CD4-positive, alpha-beta T cell treated with Interleukin-4 for 1 hour (primary cell): ENCODE measurements around the gene AUP1.
A peak's percentile ranks its signal among the peaks of the same experiment; 100 is the strongest.

Source experiments
- DNase-seq, 2 donors: peaks; one replicate each; pipeline ENCODE4 v3.0.0-alpha.2; 2020 to 2022

The AUP1 gene

GRCh38 chr2:74512744-74513604 lies 16.5 kb downstream of the AUP1 start:
- DNase-seq = no peak

DNA sequence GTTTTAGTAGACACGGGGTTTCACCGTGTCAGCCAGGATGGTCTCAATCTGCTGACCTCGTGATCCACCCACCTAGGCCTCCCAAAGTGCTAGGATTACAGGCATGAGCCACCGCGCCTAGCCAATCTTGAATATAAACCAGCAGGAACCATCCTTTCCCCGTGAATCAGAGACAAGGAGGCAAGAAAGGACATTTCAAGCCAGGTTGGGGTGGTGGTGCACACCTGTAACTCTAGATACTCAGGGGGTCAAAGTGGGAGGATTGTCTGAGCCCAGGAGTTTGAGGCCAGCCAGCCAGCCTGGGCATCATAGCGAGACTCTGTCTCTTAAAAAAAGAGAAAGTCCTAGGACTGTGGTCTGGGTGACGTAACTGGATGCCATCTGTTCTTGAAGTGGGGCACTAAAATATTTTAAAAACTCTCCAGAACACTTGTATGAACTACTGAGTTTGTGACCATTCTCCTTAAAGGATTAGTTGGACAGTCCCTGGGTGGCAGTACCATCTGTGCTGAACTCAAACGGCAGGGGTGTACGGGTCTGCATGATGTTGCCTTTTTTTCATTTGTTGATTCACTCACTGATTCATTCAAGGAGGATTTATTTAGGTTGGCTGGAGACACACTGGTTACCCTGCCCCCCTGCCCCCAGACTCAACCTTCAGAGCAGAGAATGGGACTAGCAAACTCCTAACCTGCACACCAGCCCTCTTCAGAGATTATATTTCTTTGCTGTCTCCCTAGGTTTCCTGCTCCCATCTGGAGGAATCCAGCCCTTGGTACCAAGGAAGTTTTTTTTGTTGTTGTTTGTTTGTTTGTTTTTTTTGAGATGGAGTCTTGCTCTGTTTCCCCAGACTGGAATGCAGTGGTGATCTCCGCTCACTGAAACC lies 18.2 kb downstream of the AUP1 start:
- no peak for DNase-seq

- DNase-seq = no peak
Observed at GRCh38 chr2:74510272-74510671, 19.2 kb downstream of the AUP1 start.

DNA sequence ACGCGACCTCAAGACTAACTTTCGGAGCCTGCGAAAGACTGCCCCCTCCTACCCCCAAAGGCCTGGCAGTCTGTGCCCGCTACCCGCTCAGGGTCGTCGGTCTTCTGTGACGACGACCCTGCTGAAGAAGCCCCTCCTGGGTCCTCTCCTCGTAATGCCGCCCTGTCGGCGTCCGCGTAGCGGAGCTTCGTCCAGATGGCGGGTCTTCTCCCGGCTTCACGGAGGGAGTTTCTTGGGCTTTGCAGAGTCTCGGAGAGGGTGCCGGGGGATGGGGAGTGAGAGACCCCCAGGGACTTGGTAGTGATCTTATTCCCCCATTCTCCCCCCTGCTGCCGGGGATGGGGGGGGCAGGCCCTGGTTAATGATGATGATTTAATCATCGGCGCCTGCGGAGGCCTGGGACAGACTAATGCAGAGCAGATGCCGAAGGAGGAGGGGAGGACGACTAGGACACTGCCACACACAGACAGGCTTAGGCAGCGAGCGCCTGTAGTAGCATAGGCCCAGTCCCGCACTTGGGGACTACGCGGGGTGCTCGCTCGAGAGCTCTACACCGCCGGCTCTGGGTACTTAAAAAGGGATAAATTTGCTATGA lies 21.5 kb downstream of the AUP1 start:
- peak in 1 of 2 donors; percentile 18 for DNase-seq

- peak; percentile 98 to 99 for DNase-seq
Observed at GRCh38 chr2:74507145-74507925, 22.2 kb downstream of the AUP1 start, which contains the start of gene PCGF1. Gene PCGF1 (minus strand): TSS chr2:74507695. CDS start chr2:74507668, 27 bp downstream.

DNA sequence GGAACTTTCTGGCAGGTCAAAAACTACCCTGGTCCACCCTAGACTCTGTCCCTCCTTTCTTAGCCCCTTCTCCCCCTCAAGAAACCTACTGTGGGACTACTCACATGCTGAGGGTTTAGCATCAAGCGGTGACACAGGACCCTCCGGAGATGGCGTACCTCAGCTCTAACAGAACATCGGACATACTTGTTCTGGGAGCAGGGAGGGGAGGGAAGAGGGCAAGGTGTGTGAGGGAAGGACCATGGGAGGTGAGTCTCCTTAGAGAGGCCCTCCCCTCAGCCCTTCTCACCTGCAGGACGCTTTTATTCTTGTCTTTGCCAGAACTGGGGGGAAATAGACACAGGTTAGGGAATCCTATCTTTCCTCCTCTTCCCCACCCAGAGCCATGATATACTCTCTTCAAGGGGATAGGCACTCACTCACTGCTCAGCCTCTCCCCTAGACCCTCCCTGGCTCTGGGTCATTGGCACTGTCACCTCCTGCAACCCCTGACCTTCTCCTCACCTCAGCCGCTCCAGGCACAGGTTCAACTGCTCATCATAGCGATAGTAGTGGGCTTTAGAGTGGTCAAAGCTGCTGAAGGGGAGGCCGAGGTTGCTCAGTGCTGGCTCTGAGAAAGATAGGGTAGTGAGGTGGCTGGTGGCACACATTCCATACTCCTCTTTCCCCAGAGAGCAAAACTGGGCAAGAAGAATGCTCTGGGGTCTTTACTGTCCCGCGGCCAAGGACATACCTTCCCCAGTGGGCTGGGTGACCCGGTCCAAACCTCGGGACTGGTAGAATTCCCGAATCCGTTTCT lies 23.9 kb downstream of the AUP1 start:
- no peak for DNase-seq

DNA sequence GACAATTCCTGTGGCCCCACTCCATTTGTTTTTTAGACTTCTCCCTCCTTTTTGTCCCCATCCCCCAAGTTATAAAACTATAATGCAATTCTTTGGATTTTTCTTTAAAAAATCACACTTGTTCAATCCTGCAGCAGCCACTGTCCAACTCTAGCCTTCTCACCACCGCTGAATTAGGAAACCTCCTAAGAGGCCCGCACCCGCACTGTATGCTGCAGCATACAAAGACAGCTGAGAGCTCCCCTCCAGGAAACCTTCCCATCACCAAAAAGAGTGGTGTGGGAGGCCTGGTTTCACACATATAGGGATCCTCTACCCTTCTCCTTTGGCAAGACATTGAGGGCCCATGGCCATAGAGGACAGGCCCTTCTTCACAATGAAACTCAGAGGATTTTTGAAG lies 24.9 kb downstream of the AUP1 start:
- no peak for DNase-seq

DNA sequence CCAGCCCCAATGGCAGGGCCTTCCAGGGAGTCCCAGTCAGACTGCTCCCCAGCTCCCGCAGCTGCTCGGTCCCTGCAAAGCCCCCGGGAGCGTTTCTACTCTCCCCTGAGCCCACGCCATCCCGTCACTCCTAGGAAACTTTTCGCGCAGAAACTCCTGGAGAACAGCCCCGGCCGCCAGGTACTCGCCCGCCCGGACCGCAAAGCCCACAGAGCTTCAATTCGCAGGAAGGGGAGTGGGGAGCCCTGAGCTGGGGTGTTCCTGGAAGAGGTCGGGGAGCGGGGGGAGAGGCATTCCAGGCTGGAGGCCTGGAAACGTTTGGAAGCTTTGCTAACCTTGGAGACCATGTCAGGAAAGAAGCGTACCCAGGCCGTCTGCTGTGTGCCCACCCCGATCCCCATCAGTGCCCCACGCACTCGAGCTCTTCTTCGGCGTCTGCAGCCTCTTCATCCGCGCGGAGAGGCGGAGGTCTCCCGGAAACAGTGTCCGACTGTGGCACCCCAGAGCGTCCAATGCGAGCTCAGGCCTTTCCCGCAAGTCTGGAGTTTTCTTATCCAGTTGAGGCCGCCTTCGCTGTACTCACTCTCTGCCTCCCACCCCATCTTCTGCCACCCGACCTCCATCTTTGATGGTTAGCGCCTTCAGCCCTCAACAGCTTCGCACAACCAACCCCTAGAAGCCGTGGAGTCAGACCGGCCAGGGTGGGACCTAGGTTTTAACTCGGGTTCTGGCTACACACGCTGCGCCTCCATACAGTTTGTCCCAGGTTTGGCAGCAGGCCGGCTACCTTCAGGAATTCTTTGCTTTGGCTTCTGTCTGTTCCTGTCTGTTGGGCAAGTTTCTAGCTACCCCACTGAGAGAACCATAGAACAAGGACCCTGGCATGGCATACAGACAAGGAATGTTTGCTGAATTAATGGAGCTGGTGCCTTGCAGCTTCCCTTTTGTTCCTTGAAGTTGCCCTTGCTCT lies 25.7 kb downstream of the AUP1 start:
- no peak for DNase-seq

- peak; percentile 39 to 76 for DNase-seq
Observed at GRCh38 chr2:74502720-74503505, 26.6 kb downstream of the AUP1 start.

GRCh38 chr2:74502147-74502719 lies 27.3 kb downstream of the AUP1 start:
- no peak for DNase-seq

DNA sequence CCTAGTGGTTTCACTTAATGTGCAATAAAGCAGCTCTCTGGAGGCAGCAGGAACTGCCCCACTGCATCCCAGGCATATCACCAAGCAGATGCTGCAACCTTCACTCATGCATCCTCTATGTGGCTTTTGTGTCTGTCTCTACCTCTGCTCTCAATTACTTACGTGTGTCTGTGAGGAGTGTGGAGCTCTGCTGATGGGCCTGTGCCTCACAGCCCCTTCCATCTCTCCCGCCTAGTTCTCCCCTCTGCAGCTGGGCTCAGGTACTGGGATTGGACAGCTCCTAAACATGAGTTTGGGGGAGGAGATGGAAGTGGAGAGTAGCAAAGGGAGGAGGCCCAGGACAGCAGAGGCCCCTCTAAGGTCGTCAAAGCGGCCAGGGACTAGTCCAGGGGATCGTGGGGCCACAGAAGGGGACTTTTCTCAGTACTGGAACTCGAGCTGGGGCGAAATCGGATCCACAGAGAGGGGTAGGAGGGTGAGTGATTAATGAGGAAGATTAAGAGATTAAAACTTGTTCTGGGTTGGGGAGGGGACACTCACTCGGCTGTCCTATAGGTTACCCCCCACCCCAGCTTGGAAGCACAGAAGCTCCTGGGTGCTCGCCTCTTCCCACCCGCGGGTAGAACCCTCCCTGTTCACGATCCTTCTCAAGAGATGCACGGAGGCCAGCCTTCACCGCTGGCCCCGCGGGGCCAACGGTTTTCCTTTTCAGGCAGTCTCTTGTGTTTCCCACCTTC lies 28.0 kb downstream of the AUP1 start:
- DNase-seq = no peak

GRCh38 chr2:74500578-74500946 lies 28.9 kb downstream of the AUP1 start:
- no peak for DNase-seq

- no peak for DNase-seq
Observed at GRCh38 chr2:74499940-74500577, 29.4 kb downstream of the AUP1 start.

DNA sequence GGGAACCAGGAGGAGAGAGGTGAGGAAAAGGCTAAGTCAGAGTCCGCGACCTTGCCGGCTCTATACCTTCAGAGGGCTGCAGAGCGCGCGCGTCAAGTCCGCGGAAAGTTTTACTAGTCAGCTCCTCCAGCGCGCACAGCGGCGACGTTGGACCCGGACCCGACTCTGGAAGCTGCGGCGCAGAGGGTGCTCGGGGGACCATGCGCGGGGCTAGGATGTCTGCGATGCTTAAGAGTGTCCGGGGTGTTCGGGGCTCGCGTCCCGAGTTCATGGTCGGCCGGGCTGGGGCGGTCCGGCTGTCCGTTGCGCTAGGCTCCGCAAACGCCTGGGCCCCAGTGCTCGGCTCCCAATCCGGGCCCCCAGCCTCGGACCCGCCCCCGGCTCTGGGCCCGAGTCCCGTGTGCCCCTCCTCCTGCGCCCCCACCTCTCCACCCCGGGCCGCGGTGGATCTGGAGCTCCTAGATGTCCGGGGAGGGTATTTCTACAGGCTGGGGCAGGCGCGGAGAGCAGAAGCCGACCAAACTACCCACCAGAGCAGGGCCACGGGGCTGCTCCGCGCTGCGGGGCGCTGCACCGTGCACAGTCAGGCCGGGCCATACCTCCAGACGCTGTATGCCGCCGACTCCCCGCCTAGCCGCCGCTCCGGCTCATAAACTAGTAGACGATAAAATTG lies 30.1 kb downstream of the AUP1 start, which contains the start of gene LBX2:
Gene LBX2 (minus strand): TSS at position 337 of the 673 bp plus-strand sequence. CDS start 66 bp downstream, at position 271.
- DNase-seq = no peak

GRCh38 chr2:74498500-74499266 lies 30.8 kb downstream of the AUP1 start:
- no peak for DNase-seq

- peak in 1 of 2 donors; percentile 23 for DNase-seq
Observed at GRCh38 chr2:74497777-74498499, 31.6 kb downstream of the AUP1 start.
